ENCODE results near the gene GRAMD2B.

The GRAMD2B gene

GRCh38 chr5:126471875-126472537, 48.8 kb downstream of the GRAMD2B start:
- no peak overlapping the region for H3K4me3 ChIP-seq (ENCODE audit: low read length)
- TF ChIP-seq CTCF (IDR thresholded peaks at IDR 0.05; ENCODE audit: insufficient read depth, low read depth, low read length, missing control alignments), result no peak
- peak; percentile 75 for DNase-seq (ENCODE audit: low read depth)

DNA sequence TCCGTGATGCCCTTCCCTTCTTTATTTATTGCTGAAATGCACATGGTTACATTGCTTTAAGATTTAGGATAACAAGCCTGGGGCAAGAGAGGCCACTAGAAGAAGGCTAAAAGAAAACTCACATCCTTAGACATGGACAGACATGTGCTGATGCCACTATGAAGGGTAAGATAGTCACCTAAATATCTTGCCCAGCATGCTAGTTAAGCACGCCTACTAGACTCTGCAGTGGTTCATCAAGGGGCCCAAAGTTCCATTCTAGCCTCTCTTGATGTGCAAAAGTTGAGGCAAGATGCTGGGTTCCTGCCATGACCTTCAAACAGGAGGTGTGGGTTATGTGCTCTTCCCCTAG, 49.3 kb downstream of the GRAMD2B start:
- no peak for DNase-seq (ENCODE audit: low read depth)
- TF ChIP-seq CTCF (IDR thresholded peaks at IDR 0.05; ENCODE audit: insufficient read depth, low read depth, low read length, missing control alignments), result no peak
- no peak overlapping the region for H3K4me3 ChIP-seq (ENCODE audit: low read length)

GRCh38 chr5:126477294-126478117, 54.3 kb downstream of the GRAMD2B start:
- no peak for TF ChIP-seq CTCF (IDR thresholded peaks at IDR 0.05; ENCODE audit: insufficient read depth, low read depth, low read length, missing control alignments)
- no peak overlapping the region for H3K4me3 ChIP-seq (ENCODE audit: low read length)
- no peak for DNase-seq (ENCODE audit: low read depth)

- no peak for DNase-seq (ENCODE audit: low read depth)
- no peak overlapping the region for H3K4me3 ChIP-seq (ENCODE audit: low read length)
- TF ChIP-seq CTCF (IDR thresholded peaks at IDR 0.05; ENCODE audit: insufficient read depth, low read depth, low read length, missing control alignments), result no peak
These were observed 56.6 kb downstream of the GRAMD2B start for GRCh38 chr5:126479810-126480209.

GRCh38 chr5:126480824-126481223, 57.6 kb downstream of the GRAMD2B start:
- no peak overlapping the region for H3K4me3 ChIP-seq (ENCODE audit: low read length)
- no peak for DNase-seq (ENCODE audit: low read depth)
- no peak for TF ChIP-seq CTCF (IDR thresholded peaks at IDR 0.05; ENCODE audit: insufficient read depth, low read depth, low read length, missing control alignments)

DNA sequence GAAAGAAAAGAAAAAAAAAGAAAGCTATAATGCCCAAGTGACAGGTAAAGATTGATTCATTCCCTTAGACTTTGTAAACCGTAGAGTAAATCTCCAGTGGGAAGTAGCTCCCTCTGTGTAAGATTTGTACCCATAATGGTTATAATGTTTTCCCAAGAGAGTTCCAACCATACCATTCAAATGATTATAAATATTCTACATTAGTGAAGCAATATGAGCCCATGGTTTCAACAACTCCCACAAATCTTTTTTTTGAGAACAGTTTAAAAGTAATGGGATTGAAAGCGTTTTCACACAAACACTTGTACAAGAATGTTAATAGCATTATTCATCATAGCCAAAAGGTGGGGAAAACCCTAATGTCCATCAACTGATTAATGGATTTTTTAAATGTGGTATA, 58.0 kb downstream of the GRAMD2B start:
- H3K4me3 ChIP-seq (ENCODE audit: low read length), result no peak overlapping the region
- TF ChIP-seq CTCF (IDR thresholded peaks at IDR 0.05; ENCODE audit: insufficient read depth, low read depth, low read length, missing control alignments), result no peak
- no peak for DNase-seq (ENCODE audit: low read depth)
